ENCODE measurements around the gene RASL12.

The RASL12 gene

DNA sequence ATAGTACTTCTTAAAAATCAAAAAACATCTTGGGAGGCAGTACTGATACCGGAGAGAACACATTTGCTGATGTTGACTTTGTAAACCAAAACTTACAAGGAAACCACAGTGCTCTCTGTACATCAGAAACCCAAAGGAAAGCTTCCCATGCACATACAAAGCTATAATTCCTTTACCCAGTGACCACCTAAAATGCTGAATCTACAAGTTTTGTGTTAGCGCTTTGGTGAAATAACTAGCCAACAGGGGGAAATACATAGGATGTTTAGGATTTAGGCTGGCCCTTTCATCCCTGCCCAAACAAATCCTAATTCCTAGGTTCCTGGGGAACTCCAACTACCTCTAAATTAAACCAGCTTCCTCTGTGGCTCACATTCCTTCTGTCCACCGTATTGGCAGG, 62.8 kb downstream of the RASL12 start:
- TF ChIP-seq, protein P1, sequence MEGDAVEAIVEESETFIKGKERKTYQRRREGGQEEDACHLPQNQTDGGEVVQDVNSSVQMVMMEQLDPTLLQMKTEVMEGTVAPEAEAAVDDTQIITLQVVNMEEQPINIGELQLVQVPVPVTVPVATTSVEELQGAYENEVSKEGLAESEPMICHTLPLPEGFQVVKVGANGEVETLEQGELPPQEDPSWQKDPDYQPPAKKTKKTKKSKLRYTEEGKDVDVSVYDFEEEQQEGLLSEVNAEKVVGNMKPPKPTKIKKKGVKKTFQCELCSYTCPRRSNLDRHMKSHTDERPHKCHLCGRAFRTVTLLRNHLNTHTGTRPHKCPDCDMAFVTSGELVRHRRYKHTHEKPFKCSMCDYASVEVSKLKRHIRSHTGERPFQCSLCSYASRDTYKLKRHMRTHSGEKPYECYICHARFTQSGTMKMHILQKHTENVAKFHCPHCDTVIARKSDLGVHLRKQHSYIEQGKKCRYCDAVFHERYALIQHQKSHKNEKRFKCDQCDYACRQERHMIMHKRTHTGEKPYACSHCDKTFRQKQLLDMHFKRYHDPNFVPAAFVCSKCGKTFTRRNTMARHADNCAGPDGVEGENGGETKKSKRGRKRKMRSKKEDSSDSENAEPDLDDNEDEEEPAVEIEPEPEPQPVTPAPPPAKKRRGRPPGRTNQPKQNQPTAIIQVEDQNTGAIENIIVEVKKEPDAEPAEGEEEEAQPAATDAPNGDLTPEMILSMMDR (conservative IDR thresholded peaks at IDR 0.05; ENCODE audit: low read depth, low read length): no peak
- no peak overlapping the region for H3K4me3 ChIP-seq (ENCODE audit: low read length)
- no peak for DNase-seq (ENCODE audit: low read depth)

Data from retinal pigment epithelial cell (primary cell).